ENCODE data around the gene DYNLT5.

DNA sequence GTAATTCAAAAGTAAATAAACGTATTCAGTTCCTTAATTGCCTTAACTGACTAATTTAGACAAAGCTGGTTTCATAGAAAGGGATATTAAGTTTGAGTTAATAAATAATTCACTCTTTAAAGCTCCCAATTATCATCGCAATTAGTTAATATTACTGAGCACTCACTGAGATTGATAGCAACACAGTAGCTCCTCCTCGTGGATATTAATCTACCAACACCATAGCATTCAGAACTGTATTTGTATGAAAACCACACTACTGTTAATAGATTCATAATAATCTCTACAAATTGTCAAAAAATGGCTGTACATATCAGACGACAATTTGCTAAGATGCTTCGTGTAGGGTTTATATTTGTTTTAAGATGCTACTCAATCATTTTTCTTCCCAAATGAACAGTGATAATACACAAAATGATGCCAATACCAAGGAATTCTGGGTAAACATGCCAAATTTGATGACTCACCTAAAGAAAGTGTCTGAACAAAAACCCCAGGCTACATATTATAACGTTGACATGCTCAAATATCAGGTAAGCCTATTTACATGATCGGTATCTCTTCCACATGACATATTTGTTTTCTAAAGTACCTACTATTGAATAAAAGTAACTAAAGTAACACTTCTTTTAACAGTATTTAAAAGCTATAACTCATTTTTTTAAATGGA, 18.8 kb upstream of the DYNLT5 start:
- TF ChIP-seq CTCF (tag by site-specific recombination; IDR thresholded peaks at IDR 0.05) (no peak), ZIC2 (tag by site-specific recombination; IDR thresholded peaks at IDR 0.05) (no peak), REST (tag by site-specific recombination; IDR thresholded peaks at IDR 0.05) (no peak), REPIN1 (tag by site-specific recombination; IDR thresholded peaks at IDR 0.05; ENCODE audit: low read depth) (no peak), ZNF248 (tag by site-specific recombination; IDR thresholded peaks at IDR 0.05) (no peak), ZBTB8A (tag by site-specific recombination; IDR thresholded peaks at IDR 0.05) (no peak), ZNF274 (IDR thresholded peaks at IDR 0.05; ENCODE audit: low read length) (no peak), ZNF274 (tag by site-specific recombination; IDR thresholded peaks at IDR 0.05; ENCODE audit: borderline replicate concordance) (no peak), ZBTB44 (tag by site-specific recombination; IDR thresholded peaks at IDR 0.05) (no peak), ZNF292 (tag by site-specific recombination; IDR thresholded peaks at IDR 0.05; ENCODE audit: borderline replicate concordance, low read depth) (no peak)
- TF ChIP-seq, protein P1, sequence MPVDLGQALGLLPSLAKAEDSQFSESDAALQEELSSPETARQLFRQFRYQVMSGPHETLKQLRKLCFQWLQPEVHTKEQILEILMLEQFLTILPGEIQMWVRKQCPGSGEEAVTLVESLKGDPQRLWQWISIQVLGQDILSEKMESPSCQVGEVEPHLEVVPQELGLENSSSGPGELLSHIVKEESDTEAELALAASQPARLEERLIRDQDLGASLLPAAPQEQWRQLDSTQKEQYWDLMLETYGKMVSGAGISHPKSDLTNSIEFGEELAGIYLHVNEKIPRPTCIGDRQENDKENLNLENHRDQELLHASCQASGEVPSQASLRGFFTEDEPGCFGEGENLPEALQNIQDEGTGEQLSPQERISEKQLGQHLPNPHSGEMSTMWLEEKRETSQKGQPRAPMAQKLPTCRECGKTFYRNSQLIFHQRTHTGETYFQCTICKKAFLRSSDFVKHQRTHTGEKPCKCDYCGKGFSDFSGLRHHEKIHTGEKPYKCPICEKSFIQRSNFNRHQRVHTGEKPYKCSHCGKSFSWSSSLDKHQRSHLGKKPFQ (tag by site-specific recombination; IDR thresholded peaks at IDR 0.05), result no peak

Measured in HEK293 (cell line).